Retina (tissue), 1 donor: ENCODE results near the gene KYNU.
"Not testable (repeated sequence)": the region's sequence is repeated elsewhere in the genome, so short reads cannot be mapped to it uniquely, and the experiment has no call there.

Experiments used
- DNase-seq: peaks from one replicate; pipeline ENCODE4 v3.0.0-alpha.2; 2016

KYNU gene

GRCh38 chr2:142877216-142877838 is at the start of gene KYNU:
TSS of gene KYNU (plus strand) at chr2:142877664. CDS start at chr2:142885368, 7,704 bp downstream.
- DNase-seq = no peak

DNA sequence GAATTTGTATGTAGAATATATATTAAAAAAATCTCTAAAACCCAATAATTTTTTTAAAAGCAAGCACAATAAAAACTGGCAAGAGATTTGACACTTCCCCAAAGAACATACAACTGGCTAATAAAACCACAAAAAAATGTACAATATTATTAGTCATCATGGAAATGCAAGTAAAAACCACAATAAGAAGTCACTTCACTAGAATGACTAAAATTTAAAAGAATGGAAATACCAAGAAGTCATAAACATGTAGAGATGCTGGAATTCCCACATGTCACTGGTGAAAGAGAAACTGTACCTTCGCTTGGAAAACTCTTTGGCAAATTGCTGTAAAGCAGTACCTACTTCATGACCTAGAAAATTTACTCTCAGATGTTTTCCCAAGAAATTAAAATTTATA is 43.4 kb upstream of the KYNU start:
- no peak for DNase-seq

- no peak for DNase-seq
These were observed 37.0 kb upstream of the KYNU start for GRCh38 chr2:142840436-142840835.

DNA sequence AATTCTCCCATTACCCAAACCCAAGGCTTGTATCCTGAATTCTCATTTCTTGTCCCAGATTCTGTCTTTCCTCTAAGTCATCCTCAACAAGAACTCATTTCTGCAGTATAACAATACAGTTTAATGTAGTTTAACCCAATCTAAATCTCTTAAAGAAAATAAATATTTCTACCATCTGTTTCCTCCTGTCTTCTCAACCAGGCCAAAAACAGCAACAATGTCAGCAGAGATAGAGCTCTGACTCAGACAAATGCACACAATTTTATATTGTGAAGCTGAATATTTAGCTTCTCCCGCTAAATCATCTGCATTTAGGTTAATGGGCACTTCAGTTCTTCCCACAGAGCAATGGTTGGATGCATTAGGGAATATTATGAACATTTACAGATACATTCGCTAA is 35.7 kb upstream of the KYNU start:
- DNase-seq = no peak

DNA sequence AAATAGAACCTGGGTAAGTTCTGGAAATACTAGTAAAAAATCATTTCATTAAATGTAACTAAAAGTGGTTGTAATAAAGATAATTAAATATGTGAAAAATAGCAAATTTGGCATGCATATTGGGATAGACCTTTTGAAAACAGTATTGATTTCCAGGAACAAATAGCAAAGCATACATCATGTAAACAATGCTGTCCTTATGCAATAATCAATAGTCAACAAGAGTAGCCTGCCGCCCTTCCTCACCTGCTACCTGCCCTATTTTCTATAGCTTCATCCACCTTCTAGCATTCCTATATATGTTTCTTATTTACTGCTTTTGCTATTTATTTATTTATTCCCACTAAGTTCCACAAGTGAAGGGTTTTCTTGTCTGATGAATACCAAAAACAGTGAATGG is 35.1 kb upstream of the KYNU start:
- DNase-seq = no peak

GRCh38 chr2:142843731-142844130 is 33.7 kb upstream of the KYNU start:
- no peak for DNase-seq

GRCh38 chr2:142848023-142848606 is 29.3 kb upstream of the KYNU start:
- DNase-seq = no peak

DNA sequence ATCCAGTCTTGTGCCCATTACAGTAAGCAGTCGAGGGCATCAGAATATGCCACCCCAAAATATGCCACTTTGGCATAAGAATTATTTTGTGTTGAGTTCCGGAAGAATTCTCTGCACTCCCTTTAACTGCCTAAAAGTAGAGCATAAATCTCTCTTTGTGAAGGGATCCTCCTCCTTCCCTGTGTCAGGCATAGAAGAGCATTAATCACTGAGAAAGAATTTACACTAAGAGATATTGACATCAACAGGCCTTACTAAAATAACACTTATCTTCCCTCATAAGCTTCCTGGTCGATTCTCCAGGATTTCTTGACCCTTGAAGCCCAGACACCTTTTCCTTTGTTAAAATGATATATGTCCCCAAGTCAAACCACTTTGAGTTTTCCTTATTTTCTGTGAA is 27.6 kb upstream of the KYNU start:
- no peak for DNase-seq

GRCh38 chr2:142853912-142854311 is 23.6 kb upstream of the KYNU start:
- DNase-seq = no peak

DNA sequence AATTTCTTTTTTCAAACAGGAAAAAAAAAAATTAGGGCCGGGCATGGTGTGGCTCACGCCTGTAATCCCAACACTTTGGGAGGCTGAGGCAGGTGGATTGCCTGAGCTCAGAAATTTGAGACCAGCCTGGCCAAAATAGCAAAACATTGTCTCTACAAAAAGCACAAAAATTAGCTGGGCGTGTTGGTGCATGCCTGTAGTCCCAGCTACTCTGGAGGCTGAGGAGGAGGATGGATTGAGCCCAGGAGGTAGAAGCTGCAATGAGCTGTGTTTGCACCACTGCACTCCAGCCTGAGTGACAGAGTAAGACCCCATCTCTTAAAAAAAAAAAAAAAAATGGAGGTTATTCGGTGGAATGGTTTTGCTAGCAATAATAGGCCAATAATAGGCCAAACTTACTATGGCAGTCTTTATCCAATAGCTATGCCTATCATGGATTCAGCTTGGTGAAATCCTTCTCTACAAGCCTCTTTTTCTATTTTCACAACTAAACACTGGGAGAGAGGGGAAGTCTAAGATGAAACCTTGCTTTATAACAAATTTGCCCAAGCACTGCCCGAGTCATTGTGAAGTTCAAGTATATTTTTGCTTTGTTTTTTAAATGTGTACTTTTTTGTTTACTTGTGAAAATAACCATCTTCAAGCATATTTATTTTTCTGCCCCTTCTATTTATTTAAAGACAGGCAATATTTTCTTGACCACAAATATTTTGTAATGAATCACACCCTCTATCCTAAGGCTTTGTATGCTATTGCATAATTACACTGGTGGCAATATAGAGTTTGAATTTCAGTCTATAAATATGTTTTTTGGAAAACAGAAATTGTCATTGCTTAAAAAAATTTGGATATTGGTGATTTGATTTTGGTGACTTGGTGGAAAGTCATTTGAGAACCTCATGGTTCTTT is 20.0 kb upstream of the KYNU start:
- no peak for DNase-seq

- DNase-seq = no peak
These were observed 18.5 kb upstream of the KYNU start for GRCh38 chr2:142858961-142859360.

DNA sequence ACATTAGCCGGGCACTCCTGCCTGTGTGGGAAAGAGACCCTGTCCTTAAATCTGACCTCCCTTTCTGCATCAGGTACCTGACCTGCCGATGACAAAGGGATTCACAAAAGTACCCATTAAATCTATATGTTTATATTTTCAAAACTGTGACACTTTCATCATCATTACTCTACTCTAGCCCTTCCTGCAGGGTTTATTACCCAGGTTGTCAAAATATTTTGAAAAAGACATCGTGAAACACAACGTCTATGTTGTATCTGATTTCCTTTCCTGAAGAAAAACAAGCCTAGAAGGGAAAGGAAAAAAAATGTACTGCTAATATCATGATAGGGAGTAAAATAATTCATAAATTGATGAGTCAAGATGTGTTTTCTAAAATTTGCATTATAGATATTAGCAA is 15.2 kb upstream of the KYNU start:
- no peak for DNase-seq

GRCh38 chr2:142862847-142863246 is 14.6 kb upstream of the KYNU start:
- DNase-seq = no peak

- DNase-seq = no peak
These were observed 13.9 kb upstream of the KYNU start for GRCh38 chr2:142863485-142863961.

DNA sequence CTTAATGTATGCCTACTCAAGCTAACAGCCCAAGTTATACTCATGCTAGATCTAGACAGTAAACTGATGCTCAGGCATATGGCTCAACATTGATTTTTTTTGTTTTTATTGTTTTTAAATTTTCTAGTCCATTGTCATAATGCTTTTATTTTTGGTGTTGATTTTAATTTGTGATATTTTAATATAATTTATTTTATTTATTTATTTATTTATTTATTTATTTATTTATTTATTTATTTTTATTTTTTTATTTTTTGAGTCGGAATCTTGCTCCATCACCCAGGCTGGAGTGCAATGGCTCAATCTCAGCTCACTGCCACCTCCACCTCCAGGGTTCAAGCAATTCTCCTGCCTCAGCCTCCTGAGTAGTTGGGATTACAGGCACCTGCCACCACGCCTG is 12.9 kb upstream of the KYNU start:
- not testable (repeated sequence) for DNase-seq

DNA sequence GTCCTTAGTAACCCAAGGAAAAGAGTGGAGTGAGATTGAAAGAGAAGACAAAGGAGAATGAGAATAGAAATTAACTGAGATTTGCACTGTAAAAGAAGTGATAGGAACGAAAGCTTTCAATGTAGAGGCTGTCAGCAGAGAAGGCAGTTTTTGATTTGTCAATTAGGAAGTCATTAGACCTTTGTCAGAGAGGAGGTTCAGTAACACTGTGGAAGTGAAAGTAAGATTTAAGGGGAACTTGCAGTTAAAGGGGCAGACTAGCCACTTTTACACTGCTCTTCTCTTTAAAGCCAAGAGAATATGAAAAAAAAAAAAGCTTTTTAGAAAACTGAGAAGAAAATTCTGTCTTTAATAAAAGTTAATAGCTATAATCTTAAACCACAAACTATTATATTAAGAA is 11.5 kb upstream of the KYNU start:
- no peak for DNase-seq

- DNase-seq = no peak
These were observed 11.0 kb upstream of the KYNU start for GRCh38 chr2:142866426-142866825.

DNA sequence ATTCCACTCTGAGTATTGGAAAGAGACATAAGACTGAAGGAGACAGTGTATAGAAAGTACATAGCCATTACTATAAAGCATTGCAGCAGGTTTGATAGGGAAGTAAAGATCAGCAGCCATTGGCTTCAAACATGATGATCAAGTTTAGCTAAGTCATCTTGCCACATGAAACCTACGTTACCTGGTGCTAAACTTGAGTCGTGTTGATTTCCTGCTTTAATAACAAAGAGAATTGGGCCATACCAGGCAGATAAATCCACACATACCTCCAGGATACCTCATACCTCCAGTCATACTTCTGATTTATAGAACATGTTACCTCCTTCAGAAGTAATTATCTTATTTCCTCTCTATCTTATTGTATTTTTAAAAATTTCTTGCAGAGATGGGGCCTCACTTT is 10.3 kb upstream of the KYNU start:
- no peak for DNase-seq

- DNase-seq = no peak
These were observed 9.2 kb upstream of the KYNU start for GRCh38 chr2:142868229-142868762.

DNA sequence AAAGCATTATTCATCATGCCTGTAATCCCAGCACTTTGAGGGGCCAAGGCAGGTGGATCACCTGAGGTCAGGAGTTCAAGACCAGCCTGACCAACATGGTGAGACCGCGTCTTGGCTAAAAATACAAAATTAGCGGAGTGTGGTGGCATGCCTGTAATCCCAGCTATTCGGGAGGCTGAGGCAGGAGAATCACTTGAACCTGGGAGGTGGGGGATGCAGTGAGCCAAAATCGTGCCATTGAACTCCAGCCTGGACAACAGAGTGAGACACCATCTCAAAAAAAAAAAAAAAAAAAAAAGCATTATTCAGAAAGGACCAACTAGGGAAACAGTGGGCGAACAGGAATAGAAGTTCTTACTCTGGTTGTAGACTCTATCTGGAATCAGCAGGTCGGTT is 8.4 kb upstream of the KYNU start:
- DNase-seq = not testable (repeated sequence)

- no peak for DNase-seq
These were observed 7.9 kb upstream of the KYNU start for GRCh38 chr2:142869461-142870106.

GRCh38 chr2:142870526-142870925 is 6.9 kb upstream of the KYNU start:
- no peak for DNase-seq

DNA sequence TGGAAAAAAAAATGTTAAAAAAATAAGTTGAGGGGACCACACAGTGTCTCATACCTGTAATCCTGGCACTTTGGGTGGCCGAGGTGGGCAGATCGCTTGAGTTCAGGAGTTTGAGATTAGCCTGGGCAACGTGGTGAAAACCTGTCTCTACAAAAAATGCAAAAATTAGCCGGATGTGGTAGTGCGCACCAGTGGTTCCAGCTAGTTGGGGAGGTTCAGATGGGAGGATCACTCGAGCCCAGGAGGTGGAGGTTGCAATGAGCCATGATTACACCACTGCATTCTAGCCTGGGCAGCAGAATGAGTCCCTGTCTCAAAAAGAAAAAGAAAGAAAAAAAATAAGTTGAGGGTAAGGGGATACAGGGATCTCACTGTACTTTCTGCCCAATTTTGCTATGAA is 6.1 kb upstream of the KYNU start:
- no peak for DNase-seq
